Left lung (tissue), 10 donors: ENCODE data around the gene PTER. TPM values are rescaled to one million over a fixed set of nuclear protein-coding genes. Genes with fewer than 3 reads are reported as not detected.

Source experiments
- ATAC-seq: fragments of 200-7000 bp; cut with Tn5 transposase; one replicate; pipeline ENCODE4 v1.9.1; 2020; ENCODE audit warnings: moderate library complexity
- DNase-seq, 4 donors: peaks; one replicate each; pipeline ENCODE4 v3.0.0-alpha.2; 2013 to 2020
- H3K27ac ChIP-seq, 2 donors: fragments of 200-600 bp; sonication (generic) in 1 of 2; one replicate each; pipeline versions ENCODE4 v1.5.0 to v1.8.0; 2020 to 2021
- H3K27me3 ChIP-seq, 2 donors: fragments of 200-600 bp; sonication (generic) in 1 of 2; one replicate each; pipeline versions ENCODE4 v1.5.0 to v1.8.0; 2020 to 2021
- H3K36me3 ChIP-seq, 2 donors: fragments of 200-600 bp; sonication (generic) in 1 of 2; one replicate each; pipeline versions ENCODE4 v1.5.0 to v1.8.0; 2020 to 2021
- H3K4me1 ChIP-seq, 2 donors: fragments of 200-600 bp; one replicate each; pipeline ENCODE4 v1.8.0; 2021
- H3K4me3 ChIP-seq, 2 donors: fragments of 200-600 bp; sonication (generic) in 1 of 2; one replicate each; pipeline versions ENCODE4 v1.5.0 to v1.8.0; 2020 to 2021; ENCODE audit warnings: mild to moderate bottlenecking in 1 of 2
- H3K9me3 ChIP-seq, 2 donors: fragments of 200-600 bp; sonication (generic) in 1 of 2; one replicate each; pipeline versions ENCODE4 v1.5.0 to v1.8.0; 2020 to 2021
- CTCF ChIP-seq, 2 donors: fragments of 200-600 bp; sonication (generic) in 1 of 2; IDR thresholded peaks; one replicate each; pipeline versions ENCODE4 v1.5.0 to v1.8.0; 2021; ENCODE audit warnings: antibody characterized with exemption in 2 of 2
- intact Hi-C, 2 donors: fragments of 100-400 bp; cut with DNase I; formaldehyde crosslinking; loops; one replicate each; pipeline versions ENCODE4 v1.11.2 to v1.14.2; 2022
- polyA plus RNA-seq, 6 donors: library from polyadenylated mRNA; unstranded; fragments of 120-200 nt; gene quantifications; one replicate each; pipeline ENCODE4 v1.2.1, GENCODE V29; 2013; ENCODE audit not compliant: insufficient read length in 6 of 6
- total RNA-seq, 2 donors: library from RNA; stranded (reverse); fragmentation: NEBNext Ultra II Directional; extraction: Animal tissue kit (Norgen Biotek cat#: 25700); gene quantifications; one replicate each; pipeline ENCODE4 v1.2.1, GENCODE V29; 2021
- donor health status: DM: no; HTN: yes; CAD: no.
- donor health status: DM: no; HTN: no; CAD: no.

The PTER gene
- total and polyA plus RNA-seq, 8 donors, result 8.6 to 16.8 (median 10.5) TPM

GRCh38 chr10:16527452-16527851 is 90.6 kb downstream of the PTER start:
- Histone ChIP-seq H3K36me3 (no peaks in the 10 kb centered on the region), H3K27me3 (peaks cover 5 to 14% of the 10 kb centered on the region in 2 donors), H3K4me1 (no peaks in the 10 kb centered on the region), H3K4me3 (no peak overlapping the region), H3K9me3 (no peaks in the 10 kb centered on the region), H3K27ac (no peak overlapping the region)
- no peak for TF ChIP-seq CTCF (IDR thresholded peaks at IDR 0.05)
- no peak for DNase-seq
- intact Hi-C loops, result no loop called here
- no peak for ATAC-seq

GRCh38 chr10:16529853-16530252 is 93.0 kb downstream of the PTER start:
- ATAC-seq, result no peak
- intact Hi-C loops, result no loop called here
- H3K4me1 ChIP-seq, result no peaks in the 10 kb centered on the region
- H3K9me3 ChIP-seq, result no peaks in the 10 kb centered on the region
- H3K36me3 ChIP-seq, result no peaks in the 10 kb centered on the region
- H3K4me3 ChIP-seq, result no peak overlapping the region
- DNase-seq, result no peak
- no peaks in the 10 kb centered on the region for H3K27me3 ChIP-seq
- TF ChIP-seq CTCF (IDR thresholded peaks at IDR 0.05), result no peak
- H3K27ac ChIP-seq, result no peak overlapping the region

- no peak overlapping the region for H3K4me3 ChIP-seq
- H3K36me3 ChIP-seq, result no peaks in the 10 kb centered on the region
- no peak overlapping the region for H3K27ac ChIP-seq
- H3K27me3 ChIP-seq, result no peaks in the 10 kb centered on the region
- ATAC-seq (no peak), DNase-seq (no peak)
- no peak for TF ChIP-seq CTCF (IDR thresholded peaks at IDR 0.05)
- no peaks in the 10 kb centered on the region for H3K4me1 ChIP-seq
- no peaks in the 10 kb centered on the region for H3K9me3 ChIP-seq
- intact Hi-C loops, result no loop called here
These were observed 99.3 kb downstream of the PTER start for GRCh38 chr10:16536155-16536554.

GRCh38 chr10:16544099-16544498 is 107.3 kb downstream of the PTER start:
- DNase-seq (no peak), ATAC-seq (no peak)
- Histone ChIP-seq H3K36me3 (no peaks in the 10 kb centered on the region), H3K4me1 (no peaks in the 10 kb centered on the region), H3K27ac (no peak overlapping the region), H3K4me3 (no peak overlapping the region), H3K9me3 (no peaks in the 10 kb centered on the region), H3K27me3 (no peaks in the 10 kb centered on the region)
- no peak for TF ChIP-seq CTCF (IDR thresholded peaks at IDR 0.05)
- intact Hi-C loops, result no loop called here

- Histone ChIP-seq H3K27ac (no peak overlapping the region), H3K4me1 (no peaks in the 10 kb centered on the region), H3K9me3 (no peaks in the 10 kb centered on the region), H3K36me3 (no peaks in the 10 kb centered on the region), H3K27me3 (no peaks in the 10 kb centered on the region), H3K4me3 (no peak overlapping the region)
- TF ChIP-seq CTCF (IDR thresholded peaks at IDR 0.05), result no peak
- intact Hi-C loops, result no loop called here
- no peak for DNase-seq
- no peak for ATAC-seq
These were observed 107.8 kb downstream of the PTER start for GRCh38 chr10:16544591-16544990.
